MCF 10A (cell line): ENCODE results near the gene AKR1A1. TPM values are rescaled to one million over a fixed set of nuclear protein-coding genes. Genes with fewer than 3 reads are reported as not detected.

Experiments used
- BruUV-seq: library from RNA; stranded (reverse); fragments of 400-500 nt; replicated peaks from 2 replicates; lab custom pipeline; 2021; lab: Mats Ljungman, UMichigan
- CTCF ChIA-PET: fragments of 300-600 bp; sonication (Branson Sonifier 250); formaldehyde crosslinking; extraction: SDS; loops from one replicate; lab custom pipeline; 2021; ENCODE audit warnings: antibody characterized with exemption, inconsistent platforms; lab: Yijun Ruan, JAX
- POLR2A ChIA-PET: fragments of 300-600, 350-650 bp; sonication (Branson Sonifier 250); formaldehyde crosslinking; extraction: SDS; loops from one replicate; lab custom pipeline; 2020; ENCODE audit warnings: antibody characterized with exemption, inconsistent platforms; lab: Yijun Ruan, JAX
- DNase-seq: peaks from one replicate; pipeline ENCODE4 v3.0.0-alpha.2; 2018; ENCODE audit not compliant: unreplicated experiment
- H3K27ac Mint-ChIP-seq: one replicate; pipeline ENCODE4 v1.8.0; 2022; ENCODE audit warnings: mild to moderate bottlenecking, low read depth, mixed read lengths; ENCODE audit not compliant: unreplicated experiment
- H3K27me3 Mint-ChIP-seq: one replicate; pipeline ENCODE4 v1.8.0; 2022; ENCODE audit warnings: mixed read lengths; ENCODE audit not compliant: insufficient read depth, unreplicated experiment
- H3K36me3 Mint-ChIP-seq: one replicate; pipeline ENCODE4 v1.8.0; 2022; ENCODE audit warnings: mild to moderate bottlenecking, moderate library complexity, mixed read lengths; ENCODE audit not compliant: insufficient read depth, unreplicated experiment
- H3K4me1 Mint-ChIP-seq: one replicate; pipeline ENCODE4 v1.8.0; 2022; ENCODE audit warnings: mixed read lengths; ENCODE audit not compliant: insufficient read depth, unreplicated experiment
- H3K4me3 Mint-ChIP-seq: one replicate; pipeline ENCODE4 v1.8.0; 2022; ENCODE audit warnings: mild to moderate bottlenecking, moderate library complexity, mixed read lengths; ENCODE audit not compliant: unreplicated experiment
- H3K9me3 Mint-ChIP-seq: one replicate; pipeline ENCODE4 v1.8.0; 2022; ENCODE audit warnings: mixed read lengths; ENCODE audit not compliant: unreplicated experiment
- intact Hi-C: fragments of 100-400 bp; cut with micrococcal nuclease; formaldehyde crosslinking; loops from 2 replicates; pipeline ENCODE4 v1.14.1; 2022
- total RNA-seq: library from RNA; stranded (reverse); gene quantifications from 2 replicates; pipeline ENCODE4 v1.2.3, GENCODE V29; 2022
- TF ChIP-seq, protein P1 (sequence below): fragments of 200-600 bp; IDR thresholded peaks from one replicate; pipeline ENCODE4 v1.8.0; 2022; ENCODE audit warnings: antibody characterized with exemption, mild to moderate bottlenecking; ENCODE audit not compliant: unreplicated experiment

AKR1A1 gene
- total RNA-seq, 1 experiment from 2014 or later = 108 TPM

- Mint-ChIP-seq H3K27ac (peak overlapping the region; percentile 46), H3K9me3 (no peaks in the 10 kb centered on the region), H3K36me3 (peaks cover 58% of the 10 kb centered on the region), H3K27me3 (no peaks in the 10 kb centered on the region), H3K4me1 (no peaks in the 10 kb centered on the region), H3K4me3 (no peak overlapping the region)
- POLR2A ChIA-PET = interaction anchor here (1.2 to 1.6 kb wide), 3 partner anchors 9 to 56 kb away, joined by 5 to 8 read pairs (median 6); partner anchors contain the start of gene PRDX1
- intact Hi-C loops = no loop called here
- BruUV-seq = no TSS peak
- TF ChIP-seq, protein P1, sequence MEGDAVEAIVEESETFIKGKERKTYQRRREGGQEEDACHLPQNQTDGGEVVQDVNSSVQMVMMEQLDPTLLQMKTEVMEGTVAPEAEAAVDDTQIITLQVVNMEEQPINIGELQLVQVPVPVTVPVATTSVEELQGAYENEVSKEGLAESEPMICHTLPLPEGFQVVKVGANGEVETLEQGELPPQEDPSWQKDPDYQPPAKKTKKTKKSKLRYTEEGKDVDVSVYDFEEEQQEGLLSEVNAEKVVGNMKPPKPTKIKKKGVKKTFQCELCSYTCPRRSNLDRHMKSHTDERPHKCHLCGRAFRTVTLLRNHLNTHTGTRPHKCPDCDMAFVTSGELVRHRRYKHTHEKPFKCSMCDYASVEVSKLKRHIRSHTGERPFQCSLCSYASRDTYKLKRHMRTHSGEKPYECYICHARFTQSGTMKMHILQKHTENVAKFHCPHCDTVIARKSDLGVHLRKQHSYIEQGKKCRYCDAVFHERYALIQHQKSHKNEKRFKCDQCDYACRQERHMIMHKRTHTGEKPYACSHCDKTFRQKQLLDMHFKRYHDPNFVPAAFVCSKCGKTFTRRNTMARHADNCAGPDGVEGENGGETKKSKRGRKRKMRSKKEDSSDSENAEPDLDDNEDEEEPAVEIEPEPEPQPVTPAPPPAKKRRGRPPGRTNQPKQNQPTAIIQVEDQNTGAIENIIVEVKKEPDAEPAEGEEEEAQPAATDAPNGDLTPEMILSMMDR = no peak
- DNase-seq = no peak
- CTCF ChIA-PET = interaction anchor here (0.5 to 6.0 kb wide), 6 partner anchors 10 to 73 kb away, joined by 3 to 39 read pairs (median 4); partner anchors contain the start of gene NASP
Measured at GRCh38 chr1:45566722-45567121, 16.1 kb downstream of the AKR1A1 start.

DNA sequence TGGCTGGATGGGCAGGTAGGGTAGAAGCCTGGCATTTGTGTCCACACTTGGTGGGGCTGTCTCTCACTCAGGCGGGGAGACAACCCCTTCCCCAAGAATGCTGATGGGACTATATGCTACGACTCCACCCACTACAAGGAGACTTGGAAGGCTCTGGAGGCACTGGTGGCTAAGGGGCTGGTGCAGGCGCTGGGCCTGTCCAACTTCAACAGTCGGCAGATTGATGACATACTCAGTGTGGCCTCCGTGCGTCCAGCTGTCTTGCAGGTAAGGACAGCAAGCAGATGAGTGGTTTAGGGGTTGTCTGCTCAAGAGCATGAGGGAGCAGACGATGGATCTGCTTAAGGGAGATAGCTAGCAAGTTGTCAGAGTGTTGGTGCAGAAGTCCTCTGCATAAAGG lies 17.3 kb downstream of the AKR1A1 start:
- DNase-seq = no peak
- BruUV-seq = TSS peak; percentile 6
- Mint-ChIP-seq H3K9me3 (no peaks in the 10 kb centered on the region), H3K4me3 (no peak overlapping the region), H3K27ac (no peak overlapping the region), H3K27me3 (no peaks in the 10 kb centered on the region), H3K4me1 (no peaks in the 10 kb centered on the region), H3K36me3 (peaks cover 50% of the 10 kb centered on the region)
- ChIA-PET POLR2A (interaction anchor here (1.3 to 5.8 kb wide), 5 partner anchors 10 to 77 kb away, joined by 5 to 50 read pairs (median 14); partner anchors contain the start of genes PRDX1 and TESK2), CTCF (interaction anchor here (0.7 to 6.0 kb wide), 10 partner anchors 11 to 212 kb away, joined by 3 to 97 read pairs (median 16); partner anchors contain the start of genes NASP and PRDX1)
- TF ChIP-seq, protein P1 = no peak
- intact Hi-C loops = no loop called here

GRCh38 chr1:45568421-45568820 lies 17.8 kb downstream of the AKR1A1 start:
- Mint-ChIP-seq H3K36me3 (peaks cover 45% of the 10 kb centered on the region), H3K27ac (no peak overlapping the region), H3K9me3 (no peaks in the 10 kb centered on the region), H3K27me3 (no peaks in the 10 kb centered on the region), H3K4me1 (no peaks in the 10 kb centered on the region), H3K4me3 (no peak overlapping the region)
- TF ChIP-seq, protein P1 = no peak
- ChIA-PET POLR2A (interaction anchor here (0.7 to 5.8 kb wide), 7 partner anchors 10 to 212 kb away, joined by 3 to 50 read pairs (median 5); partner anchors contain the start of genes PRDX1 and TESK2), CTCF (interaction anchor here (0.6 to 6.0 kb wide), 16 partner anchors 8 to 476 kb away, joined by 3 to 97 read pairs (median 6); partner anchors contain the start of genes AKR1A1, MMACHC, NASP and PRDX1)
- intact Hi-C loops = no loop called here
- BruUV-seq = no TSS peak
- DNase-seq = no peak

DNA sequence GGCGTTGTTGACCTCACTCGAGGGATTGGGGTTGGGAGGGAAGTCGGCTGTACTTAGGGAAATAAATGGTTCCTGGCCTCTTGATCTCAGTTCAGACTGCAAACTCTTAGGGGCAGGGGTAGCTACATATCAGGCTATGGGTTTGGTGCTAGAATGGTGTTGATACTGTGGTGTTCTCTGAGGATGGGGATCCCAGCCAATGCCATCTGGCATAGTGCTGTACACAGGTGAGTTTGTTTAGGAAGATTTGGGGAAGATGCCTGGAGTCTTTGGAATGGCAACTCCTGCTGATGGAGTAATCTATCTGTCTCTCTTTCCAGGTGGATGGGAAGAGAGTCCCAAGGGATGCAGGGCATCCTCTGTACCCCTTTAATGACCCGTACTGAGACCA lies 18.9 kb downstream of the AKR1A1 start:
- Mint-ChIP-seq H3K36me3 (peaks cover 38% of the 10 kb centered on the region), H3K27me3 (no peaks in the 10 kb centered on the region), H3K27ac (peak overlapping the region; percentile 23), H3K9me3 (no peaks in the 10 kb centered on the region), H3K4me3 (no peak overlapping the region), H3K4me1 (no peaks in the 10 kb centered on the region)
- intact Hi-C loops = no loop called here
- ChIA-PET POLR2A (interaction anchor here (0.6 to 5.8 kb wide), 8 partner anchors 11 to 213 kb away, joined by 3 to 50 read pairs (median 9); partner anchors contain the start of genes AKR1A1, PRDX1 and TESK2), CTCF (interaction anchor here (0.6 to 6.0 kb wide), 22 partner anchors 12 to 606 kb away, joined by 3 to 97 read pairs (median 6); partner anchors contain the start of genes AKR1A1, CCDC163, MMACHC and NASP)
- TF ChIP-seq, protein P1 = no peak
- no TSS peak for BruUV-seq
- DNase-seq = no peak
